ENCODE data around the gene EVA1B. TPM values are rescaled to one million over a fixed set of nuclear protein-coding genes. Genes with fewer than 3 reads are reported as not detected.

EVA1B gene
- total RNA-seq, 1 experiment from 2014 or later = 12.4 TPM

GRCh38 chr1:36344395-36344680 is 20.9 kb upstream of the EVA1B start:
- Histone ChIP-seq H3F3A (ENCODE audit: insufficient read depth, low read depth) (peaks cover 38% of the 10 kb centered on the region), H3K9me3 (ENCODE audit: insufficient read depth, low read depth) (no peaks in the 10 kb centered on the region), H3K9me2 (ENCODE audit: insufficient read depth) (no peaks in the 10 kb centered on the region), H3K4me3 (no peak overlapping the region), H3K4me1 (replicated peaks; ENCODE audit: insufficient read depth) (peaks cover 29% of the 10 kb centered on the region), H3K27me3 (ENCODE audit: insufficient read depth, low read depth) (no peaks in the 10 kb centered on the region), H4K20me1 (ENCODE audit: insufficient read depth) (no peaks in the 10 kb centered on the region), H3K27ac (peak overlapping the region; percentile 75), H3K4me2 (no peak overlapping the region), H3K36me3 (ENCODE audit: low read depth) (peaks cover 20% of the 10 kb centered on the region), H2AFZ (no peak overlapping the region), H3K79me2 (ENCODE audit: low read depth) (0 out of 2 replicates have a peak, but pooled peaks cover 4% of the 10 kb centered on the region)
- ChIA-PET POLR2A (ENCODE audit: unreplicated experiment) (no interaction called here), CTCF (interaction anchor here (0.6 kb wide), 2 partner anchors 245 to 1344 kb away, joined by 4 to 12 read pairs; no protein-coding TSS in a partner anchor)
- DNase-seq = no peak
- intact Hi-C loops (cut with micrococcal nuclease; ENCODE audit: unreplicated experiment) = loop anchor here (5.0 kb wide), 2 partner anchors 208 to 833 kb away; no protein-coding TSS in a partner anchor
- TF ChIP-seq EZH2 (IDR thresholded peaks at IDR 0.05; ENCODE audit: low read depth) = no peak
- TF ChIP-seq, protein P1, sequence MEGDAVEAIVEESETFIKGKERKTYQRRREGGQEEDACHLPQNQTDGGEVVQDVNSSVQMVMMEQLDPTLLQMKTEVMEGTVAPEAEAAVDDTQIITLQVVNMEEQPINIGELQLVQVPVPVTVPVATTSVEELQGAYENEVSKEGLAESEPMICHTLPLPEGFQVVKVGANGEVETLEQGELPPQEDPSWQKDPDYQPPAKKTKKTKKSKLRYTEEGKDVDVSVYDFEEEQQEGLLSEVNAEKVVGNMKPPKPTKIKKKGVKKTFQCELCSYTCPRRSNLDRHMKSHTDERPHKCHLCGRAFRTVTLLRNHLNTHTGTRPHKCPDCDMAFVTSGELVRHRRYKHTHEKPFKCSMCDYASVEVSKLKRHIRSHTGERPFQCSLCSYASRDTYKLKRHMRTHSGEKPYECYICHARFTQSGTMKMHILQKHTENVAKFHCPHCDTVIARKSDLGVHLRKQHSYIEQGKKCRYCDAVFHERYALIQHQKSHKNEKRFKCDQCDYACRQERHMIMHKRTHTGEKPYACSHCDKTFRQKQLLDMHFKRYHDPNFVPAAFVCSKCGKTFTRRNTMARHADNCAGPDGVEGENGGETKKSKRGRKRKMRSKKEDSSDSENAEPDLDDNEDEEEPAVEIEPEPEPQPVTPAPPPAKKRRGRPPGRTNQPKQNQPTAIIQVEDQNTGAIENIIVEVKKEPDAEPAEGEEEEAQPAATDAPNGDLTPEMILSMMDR (conservative IDR thresholded peaks at IDR 0.05) = no peak
- no TSS peak for BruUV-seq (replicated peaks)

DNA sequence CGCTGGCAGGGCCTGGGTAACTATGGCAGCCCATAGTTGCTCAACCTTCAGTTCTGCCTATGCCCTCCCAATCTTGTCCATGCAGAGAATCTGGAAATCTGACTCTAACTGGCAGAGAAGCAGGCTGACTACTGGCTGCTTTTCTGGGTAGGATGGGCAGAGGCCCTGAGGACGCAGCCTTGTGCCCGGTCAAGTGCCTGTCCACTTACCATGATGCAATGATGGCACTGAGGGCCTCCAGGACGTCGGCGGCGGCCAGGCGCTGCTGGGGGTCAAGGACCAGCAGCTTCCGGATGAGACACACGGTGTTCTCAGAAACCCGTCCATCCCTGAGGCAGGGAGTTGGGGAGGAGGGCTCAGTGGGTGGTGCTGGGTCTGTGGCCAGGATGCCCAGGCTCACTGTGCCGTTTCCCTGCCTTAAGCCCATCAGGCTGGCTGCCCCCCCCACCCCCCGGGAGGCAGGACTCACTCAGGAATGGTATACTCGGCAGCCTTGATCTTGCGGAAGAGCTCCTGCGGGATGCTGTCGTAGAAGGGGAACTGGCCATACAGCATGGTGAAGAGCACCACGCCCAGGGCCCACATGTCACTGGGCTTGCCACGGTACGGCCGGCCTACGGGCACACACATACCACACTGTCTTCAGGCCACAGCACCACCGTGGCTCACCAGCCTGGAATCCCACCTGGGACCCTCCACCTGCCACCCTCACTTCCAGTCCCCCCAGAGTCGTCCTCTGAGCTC is 20.4 kb upstream of the EVA1B start:
- H3K79me2 ChIP-seq (ENCODE audit: low read depth) = no peaks in the 10 kb centered on the region
- peak overlapping the region; percentile 41 for H3K4me2 ChIP-seq
- H3K36me3 ChIP-seq (ENCODE audit: low read depth) = peaks cover 15% of the 10 kb centered on the region
- no peaks in the 10 kb centered on the region for H3K9me2 ChIP-seq (ENCODE audit: insufficient read depth)
- TF ChIP-seq, protein P1 (conservative IDR thresholded peaks at IDR 0.05) = no peak
- TF ChIP-seq EZH2 (IDR thresholded peaks at IDR 0.05; ENCODE audit: low read depth) = no peak
- no peak overlapping the region for H2AFZ ChIP-seq
- no peak for DNase-seq
- H3F3A ChIP-seq (ENCODE audit: insufficient read depth, low read depth) = peaks cover 38% of the 10 kb centered on the region
- intact Hi-C loops (cut with micrococcal nuclease; ENCODE audit: unreplicated experiment) = loop anchor here (2.0 to 5.0 kb wide), 4 partner anchors 53 to 833 kb away; partner anchors contain the start of gene LSM10
- no peaks in the 10 kb centered on the region for H3K27me3 ChIP-seq (ENCODE audit: insufficient read depth, low read depth)
- no peak overlapping the region for H3K4me3 ChIP-seq
- CTCF ChIA-PET = interaction anchor here (0.6 to 2.3 kb wide), 10 partner anchors 8 to 1344 kb away, joined by 3 to 21 read pairs (median 10); no protein-coding TSS in a partner anchor
- H3K4me1 ChIP-seq (replicated peaks; ENCODE audit: insufficient read depth) = peaks cover 23% of the 10 kb centered on the region
- no peaks in the 10 kb centered on the region for H4K20me1 ChIP-seq (ENCODE audit: insufficient read depth)
- no peaks in the 10 kb centered on the region for H3K9me3 ChIP-seq (ENCODE audit: insufficient read depth, low read depth)
- peak overlapping the region; percentile 75 for H3K27ac ChIP-seq
- BruUV-seq (replicated peaks) = no TSS peak
- POLR2A ChIA-PET (ENCODE audit: unreplicated experiment) = no interaction called here

DNA sequence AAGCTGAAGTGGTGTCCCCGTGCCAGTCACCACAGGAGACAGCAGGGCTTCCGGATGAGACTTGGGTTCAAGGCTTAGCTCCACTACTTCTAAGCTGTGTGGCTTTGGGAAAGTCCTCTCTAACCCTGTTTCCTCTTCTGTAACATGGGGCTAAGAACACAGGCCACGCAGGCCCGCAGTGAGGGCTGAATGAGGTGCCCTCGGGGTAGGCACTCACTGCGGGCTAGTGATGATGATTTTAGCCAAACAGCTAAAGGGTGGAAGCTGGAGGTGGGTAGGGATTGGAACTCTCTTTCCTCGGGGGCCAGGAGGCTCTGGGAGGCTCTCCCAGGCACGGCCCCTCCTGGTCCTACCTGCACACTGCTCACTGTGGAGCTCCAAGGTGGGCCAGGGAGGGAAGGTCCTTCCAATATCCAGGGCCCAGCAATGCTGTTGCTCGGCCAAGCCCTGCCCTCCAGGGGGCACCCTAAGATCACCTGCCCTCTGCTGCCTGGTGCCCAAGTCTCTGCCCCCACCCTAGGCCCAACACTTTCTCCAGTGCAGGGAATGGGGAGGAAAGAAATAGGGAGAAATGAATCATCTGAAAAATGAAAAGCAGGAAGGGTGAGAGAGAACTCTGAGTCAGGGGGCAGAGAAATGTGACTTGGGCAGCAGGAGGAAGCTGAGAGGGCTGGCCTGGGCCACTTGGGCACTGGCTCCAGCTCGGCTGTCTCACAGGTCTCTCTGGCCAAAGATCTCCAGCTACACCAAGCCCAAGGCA is 19.2 kb upstream of the EVA1B start:
- ChIA-PET CTCF (interaction anchor here (0.5 to 2.3 kb wide), 25 partner anchors 9 to 1607 kb away, joined by 3 to 21 read pairs (median 4); partner anchors contain the start of genes MRPS15, SH3D21 and TRAPPC3), POLR2A (ENCODE audit: unreplicated experiment) (interaction anchor here (0.5 to 0.6 kb wide), 2 partner anchors 121 to 1131 kb away, joined by 3 to 4 read pairs; partner anchors contain the start of gene MRPS15)
- Histone ChIP-seq H3K4me1 (replicated peaks; ENCODE audit: insufficient read depth) (peaks cover 20% of the 10 kb centered on the region), H2AFZ (no peak overlapping the region), H3K9me2 (ENCODE audit: insufficient read depth) (no peaks in the 10 kb centered on the region), H3K4me3 (no peak overlapping the region), H3K79me2 (ENCODE audit: low read depth) (no peaks in the 10 kb centered on the region), H3K27me3 (ENCODE audit: insufficient read depth, low read depth) (no peaks in the 10 kb centered on the region), H3F3A (ENCODE audit: insufficient read depth, low read depth) (peaks cover 31% of the 10 kb centered on the region), H3K9me3 (ENCODE audit: insufficient read depth, low read depth) (no peaks in the 10 kb centered on the region), H4K20me1 (ENCODE audit: insufficient read depth) (no peaks in the 10 kb centered on the region), H3K27ac (peak overlapping the region; percentile 75), H3K36me3 (ENCODE audit: low read depth) (peaks cover 5% of the 10 kb centered on the region; the same call in 1 of the 2 replicates), H3K4me2 (peak overlapping the region; percentile 41)
- no TSS peak for BruUV-seq (replicated peaks)
- intact Hi-C loops (cut with micrococcal nuclease; ENCODE audit: unreplicated experiment) = loop anchor here (1.0 to 5.0 kb wide), 7 partner anchors 27 to 835 kb away; partner anchors contain the start of genes LSM10 and OSCP1
- no peak for TF ChIP-seq EZH2 (IDR thresholded peaks at IDR 0.05; ENCODE audit: low read depth)
- TF ChIP-seq, protein P1 (conservative IDR thresholded peaks at IDR 0.05) = peak; percentile 88
- peak; percentile 88 to 89 for DNase-seq
